Measurements from ENCODE around the gene DNAH10.
A peak's percentile ranks its signal among the peaks of the same experiment; 100 is the strongest.
"Not testable (repeated sequence)": the region's sequence is repeated elsewhere in the genome, so short reads cannot be mapped to it uniquely, and the experiment has no call there.

The DNAH10 gene

GRCh38 chr12:123941000-123941399 is 178.9 kb downstream of the DNAH10 start:
- peaks cover 41 to 55% of the 10 kb centered on the region in 2 donors for H3K36me3 ChIP-seq (ENCODE audit: control insufficient read depth in 2 of 2, insufficient read depth in 2 of 2, low read length in 2 of 2)
- H3K9ac ChIP-seq (ENCODE audit: low read length in 2 of 2): no peak overlapping the region
- H3K27me3 ChIP-seq (ENCODE audit: control insufficient read depth in 1 of 2, insufficient read depth in 2 of 2, low read length in 2 of 2): no peaks in the 10 kb centered on the region
- no peaks in the 10 kb centered on the region for H3K9me3 ChIP-seq (ENCODE audit: control insufficient read depth in 2 of 2, low read length in 2 of 2)
- no peak overlapping the region for H3K27ac ChIP-seq (ENCODE audit: low read length)
- no peaks in the 10 kb centered on the region for H3K4me1 ChIP-seq (ENCODE audit: control insufficient read depth, insufficient read depth, low read length)
- H3K4me3 ChIP-seq (ENCODE audit: low read length in 2 of 2): no peak overlapping the region

GRCh38 chr12:123941624-123942237 is 179.6 kb downstream of the DNAH10 start:
- H3K4me1 ChIP-seq (ENCODE audit: control insufficient read depth, insufficient read depth, low read length): peaks cover 4% of the 10 kb centered on the region
- no peak overlapping the region for H3K27ac ChIP-seq (ENCODE audit: low read length)
- H3K9ac ChIP-seq (ENCODE audit: low read length in 2 of 2): no peak overlapping the region
- H3K27me3 ChIP-seq (ENCODE audit: control insufficient read depth in 1 of 2, insufficient read depth in 2 of 2, low read length in 2 of 2): no peaks in the 10 kb centered on the region
- H3K4me3 ChIP-seq (ENCODE audit: low read length in 2 of 2): no peak overlapping the region
- H3K9me3 ChIP-seq (ENCODE audit: control insufficient read depth in 2 of 2, low read length in 2 of 2): no peaks in the 10 kb centered on the region
- peaks cover 39 to 51% of the 10 kb centered on the region in 2 donors for H3K36me3 ChIP-seq (ENCODE audit: control insufficient read depth in 2 of 2, insufficient read depth in 2 of 2, low read length in 2 of 2)

GRCh38 chr12:123942238-123942653 is 180.1 kb downstream of the DNAH10 start:
- Histone ChIP-seq H3K9me3 (ENCODE audit: control insufficient read depth in 2 of 2, low read length in 2 of 2) (no peaks in the 10 kb centered on the region), H3K9ac (ENCODE audit: low read length in 2 of 2) (no peak overlapping the region), H3K4me3 (ENCODE audit: low read length in 2 of 2) (no peak overlapping the region), H3K36me3 (ENCODE audit: control insufficient read depth in 2 of 2, insufficient read depth in 2 of 2, low read length in 2 of 2) (peaks cover 34 to 50% of the 10 kb centered on the region in 2 donors), H3K27me3 (ENCODE audit: control insufficient read depth in 1 of 2, insufficient read depth in 2 of 2, low read length in 2 of 2) (no peaks in the 10 kb centered on the region), H3K27ac (ENCODE audit: low read length) (no peak overlapping the region), H3K4me1 (ENCODE audit: control insufficient read depth, insufficient read depth, low read length) (peaks cover 4% of the 10 kb centered on the region)

GRCh38 chr12:123942911-123943648 is 181.0 kb downstream of the DNAH10 start:
- Histone ChIP-seq H3K4me3 (ENCODE audit: low read length in 2 of 2) (no peak overlapping the region), H3K27ac (ENCODE audit: low read length) (no peak overlapping the region), H3K9ac (ENCODE audit: low read length in 2 of 2) (no peak overlapping the region), H3K4me1 (ENCODE audit: control insufficient read depth, insufficient read depth, low read length) (peaks cover 4% of the 10 kb centered on the region), H3K27me3 (ENCODE audit: control insufficient read depth in 1 of 2, insufficient read depth in 2 of 2, low read length in 2 of 2) (no peaks in the 10 kb centered on the region), H3K36me3 (ENCODE audit: control insufficient read depth in 2 of 2, insufficient read depth in 2 of 2, low read length in 2 of 2) (peaks cover 34 to 45% of the 10 kb centered on the region in 2 donors), H3K9me3 (ENCODE audit: control insufficient read depth in 2 of 2, low read length in 2 of 2) (no peaks in the 10 kb centered on the region)

GRCh38 chr12:123943816-123944215 is 181.7 kb downstream of the DNAH10 start:
- Histone ChIP-seq H3K36me3 (ENCODE audit: control insufficient read depth in 2 of 2, insufficient read depth in 2 of 2, low read length in 2 of 2) (peaks cover 34 to 47% of the 10 kb centered on the region in 2 donors), H3K27ac (ENCODE audit: low read length) (no peak overlapping the region), H3K4me1 (ENCODE audit: control insufficient read depth, insufficient read depth, low read length) (peaks cover 4% of the 10 kb centered on the region), H3K27me3 (ENCODE audit: control insufficient read depth in 1 of 2, insufficient read depth in 2 of 2, low read length in 2 of 2) (no peaks in the 10 kb centered on the region), H3K9ac (ENCODE audit: low read length in 2 of 2) (no peak overlapping the region), H3K4me3 (ENCODE audit: low read length in 2 of 2) (no peak overlapping the region), H3K9me3 (ENCODE audit: control insufficient read depth in 2 of 2, low read length in 2 of 2) (no peaks in the 10 kb centered on the region)

GRCh38 chr12:123944696-123945095 is 182.6 kb downstream of the DNAH10 start:
- no peak overlapping the region for H3K4me3 ChIP-seq (ENCODE audit: low read length in 2 of 2)
- peaks cover 29 to 48% of the 10 kb centered on the region in 2 donors for H3K36me3 ChIP-seq (ENCODE audit: control insufficient read depth in 2 of 2, insufficient read depth in 2 of 2, low read length in 2 of 2)
- H3K9me3 ChIP-seq (ENCODE audit: control insufficient read depth in 2 of 2, low read length in 2 of 2): no peaks in the 10 kb centered on the region
- no peak overlapping the region for H3K27ac ChIP-seq (ENCODE audit: low read length)
- peaks cover 4% of the 10 kb centered on the region for H3K4me1 ChIP-seq (ENCODE audit: control insufficient read depth, insufficient read depth, low read length)
- no peak overlapping the region for H3K9ac ChIP-seq (ENCODE audit: low read length in 2 of 2)
- no peaks in the 10 kb centered on the region for H3K27me3 ChIP-seq (ENCODE audit: control insufficient read depth in 1 of 2, insufficient read depth in 2 of 2, low read length in 2 of 2)

- H3K27ac ChIP-seq (ENCODE audit: low read length): no peak overlapping the region
- H3K9me3 ChIP-seq (ENCODE audit: control insufficient read depth in 2 of 2, low read length in 2 of 2): no peaks in the 10 kb centered on the region
- no peaks in the 10 kb centered on the region for H3K27me3 ChIP-seq (ENCODE audit: control insufficient read depth in 1 of 2, insufficient read depth in 2 of 2, low read length in 2 of 2)
- peaks cover 5% of the 10 kb centered on the region for H3K4me1 ChIP-seq (ENCODE audit: control insufficient read depth, insufficient read depth, low read length)
- H3K36me3 ChIP-seq (ENCODE audit: control insufficient read depth in 2 of 2, insufficient read depth in 2 of 2, low read length in 2 of 2): peaks cover 29 to 39% of the 10 kb centered on the region in 2 donors
- no peak overlapping the region for H3K4me3 ChIP-seq (ENCODE audit: low read length in 2 of 2)
- peak overlapping the region in 1 of 2 donors; percentile 36 for H3K9ac ChIP-seq (ENCODE audit: low read length in 2 of 2)
These were observed 183.4 kb downstream of the DNAH10 start for GRCh38 chr12:123945287-123946151.

- peaks cover 29 to 38% of the 10 kb centered on the region in 2 donors for H3K36me3 ChIP-seq (ENCODE audit: control insufficient read depth in 2 of 2, insufficient read depth in 2 of 2, low read length in 2 of 2)
- peaks cover 8% of the 10 kb centered on the region for H3K4me1 ChIP-seq (ENCODE audit: control insufficient read depth, insufficient read depth, low read length)
- no peak overlapping the region for H3K4me3 ChIP-seq (ENCODE audit: low read length in 2 of 2)
- peak overlapping the region in 1 of 2 donors; percentile 36 for H3K9ac ChIP-seq (ENCODE audit: low read length in 2 of 2)
- no peaks in the 10 kb centered on the region for H3K27me3 ChIP-seq (ENCODE audit: control insufficient read depth in 1 of 2, insufficient read depth in 2 of 2, low read length in 2 of 2)
- no peak overlapping the region for H3K27ac ChIP-seq (ENCODE audit: low read length)
- H3K9me3 ChIP-seq (ENCODE audit: control insufficient read depth in 2 of 2, low read length in 2 of 2): no peaks in the 10 kb centered on the region
These were observed 184.0 kb downstream of the DNAH10 start for GRCh38 chr12:123946152-123946515.

GRCh38 chr12:123946516-123947505 is 184.7 kb downstream of the DNAH10 start:
- not testable (repeated sequence) for H3K4me1 ChIP-seq (ENCODE audit: control insufficient read depth, insufficient read depth, low read length)

DNA sequence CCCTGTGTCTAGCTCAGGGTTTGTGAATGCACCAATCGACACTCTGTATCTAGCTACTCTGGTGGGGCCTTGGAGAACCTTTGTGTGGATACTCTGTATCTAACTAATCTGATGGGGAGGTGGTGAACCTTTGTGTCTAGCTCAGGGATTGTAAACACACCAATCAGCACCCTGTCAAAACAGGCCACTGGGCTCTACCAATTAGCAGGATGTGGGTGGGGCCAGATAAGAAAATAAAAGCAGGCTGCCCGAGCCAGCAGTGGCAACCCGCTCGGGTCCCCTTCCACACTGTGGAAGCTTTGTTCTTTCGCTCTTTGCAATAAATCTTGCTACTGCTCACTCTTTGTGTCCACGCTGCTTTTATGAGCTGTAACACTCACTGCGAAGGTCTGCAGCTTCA is 185.4 kb downstream of the DNAH10 start:
- not testable (repeated sequence) for H3K27ac ChIP-seq (ENCODE audit: low read length)

More at GRCh38 chr12:123946516-123947505, 184.7 kb downstream of the DNAH10 start:
- H3K9ac ChIP-seq (ENCODE audit: low read length in 2 of 2); H3K27me3 ChIP-seq (ENCODE audit: control insufficient read depth in 1 of 2, insufficient read depth in 2 of 2, low read length in 2 of 2); H3K27ac ChIP-seq (ENCODE audit: low read length); H3K9me3 ChIP-seq (ENCODE audit: control insufficient read depth in 2 of 2, low read length in 2 of 2); H3K4me3 ChIP-seq (ENCODE audit: low read length in 2 of 2): not testable (repeated sequence)
- peaks cover 22 to 32% of the 10 kb centered on the region in 2 donors for H3K36me3 ChIP-seq (ENCODE audit: control insufficient read depth in 2 of 2, insufficient read depth in 2 of 2, low read length in 2 of 2)

More for the DNA sequence above, 185.4 kb downstream of the DNAH10 start:
- not testable (repeated sequence) for H3K4me3 ChIP-seq (ENCODE audit: low read length in 2 of 2); H3K9ac ChIP-seq (ENCODE audit: low read length in 2 of 2); H3K9me3 ChIP-seq (ENCODE audit: control insufficient read depth in 2 of 2, low read length in 2 of 2); H3K4me1 ChIP-seq (ENCODE audit: control insufficient read depth, insufficient read depth, low read length); H3K27me3 ChIP-seq (ENCODE audit: control insufficient read depth in 1 of 2, insufficient read depth in 2 of 2, low read length in 2 of 2)
- H3K36me3 ChIP-seq (ENCODE audit: control insufficient read depth in 2 of 2, insufficient read depth in 2 of 2, low read length in 2 of 2): peaks cover 15 to 25% of the 10 kb centered on the region in 2 donors
